H1 (cell line): ENCODE results near the gene SND1. TPM values are rescaled to one million over a fixed set of nuclear protein-coding genes. Genes with fewer than 3 reads are reported as not detected.

Experiments used
- CTCF ChIA-PET: fragments of 300-600 bp; sonication (Branson Sonifier 250); formaldehyde crosslinking; loops from one replicate; lab custom pipeline; 2021; ENCODE audit not compliant: partially characterized antibody; lab: Charles Lee
- POLR2A ChIA-PET: fragments of 300-600 bp; sonication (Branson Sonifier 250); formaldehyde crosslinking; loops from one replicate; lab custom pipeline; 2021; ENCODE audit warnings: inconsistent platforms; ENCODE audit not compliant: partially characterized antibody; lab: Charles Lee
- DNase-seq, 2 experiments: peaks; one replicate each; pipeline versions ENCODE4 v3.0.0 to v3.0.0-alpha.2; 2010 to 2022; ENCODE audit warnings: low spot score in 2 of 2, low read depth in 1 of 2, mixed read lengths in 1 of 2
- FAIRE-seq: peaks from 2 replicates; lab custom pipeline; 2011; peaks lifted over from hg19 to GRCh38; lab: Jason Lieb, UNC
- H2AFZ ChIP-seq: 2 replicates; pipeline ENCODE4 v1.8.1; 2012; ENCODE audit warnings: low read length, inconsistent platforms
- H2AK5ac ChIP-seq: 2 replicates; pipeline ENCODE4 v1.6.1; 2013; ENCODE audit warnings: low read depth, low read length
- H2BK120ac ChIP-seq: replicated peaks from 2 replicates; pipeline ENCODE3; 2013; ENCODE audit warnings: low read depth, low read length, inconsistent platforms
- H2BK12ac ChIP-seq: 2 replicates; pipeline ENCODE4 v1.6.1; 2013; ENCODE audit warnings: low read depth, low read length
- H2BK15ac ChIP-seq: 2 replicates; pipeline ENCODE4 v1.6.1; 2013; ENCODE audit warnings: low read length
- H2BK20ac ChIP-seq: 2 replicates; pipeline ENCODE4 v1.6.1; 2013; ENCODE audit warnings: low read length
- H2BK5ac ChIP-seq: 2 replicates; pipeline ENCODE4 v1.6.1; 2013; ENCODE audit warnings: low read depth, low read length
- H3K14ac ChIP-seq: 2 replicates; pipeline ENCODE4 v1.6.1; 2013; ENCODE audit warnings: inconsistent platforms; ENCODE audit not compliant: insufficient read length
- H3K18ac ChIP-seq: 2 replicates; pipeline ENCODE4 v1.6.1; 2013; ENCODE audit warnings: low read length; ENCODE audit errors: extremely low read depth
- H3K23ac ChIP-seq: 2 replicates; pipeline ENCODE4 v1.6.1; 2013; ENCODE audit warnings: inconsistent platforms; ENCODE audit not compliant: insufficient read length
- H3K23me2 ChIP-seq: 2 replicates; pipeline ENCODE4 v1.6.1; 2013; ENCODE audit warnings: low read depth, low read length
- H3K27ac ChIP-seq: 2 replicates; pipeline ENCODE4 v1.6.1; 2011; ENCODE audit warnings: low read depth, low read length, inconsistent platforms
- H3K27me3 ChIP-seq, 4 experiments: replicated peaks in 1 of 4; 1 replicate in 1 of 4; 2 replicates in 3 of 4; pipeline versions ENCODE4 v1.6.1 to v1.8.1; 2011 to 2013; ENCODE audit warnings: low read length in 3 of 4, mild to moderate bottlenecking in 3 of 4, inconsistent platforms in 2 of 4, mixed read lengths in 2 of 4, moderate library complexity in 1 of 4; ENCODE audit not compliant: control insufficient read depth in 3 of 4, insufficient read depth in 3 of 4; ENCODE audit errors: extremely low read depth in 1 of 4
- H3K36me3 ChIP-seq, 4 experiments: 2 replicates each; pipeline versions ENCODE4 v1.6.1 to v1.8.1; 2011 to 2013; ENCODE audit warnings: mild to moderate bottlenecking in 4 of 4, low read length in 3 of 4, moderate library complexity in 2 of 4, control low read depth in 1 of 4, inconsistent platforms in 1 of 4; ENCODE audit not compliant: insufficient read depth in 4 of 4, control insufficient read depth in 2 of 4
- H3K4ac ChIP-seq: replicated peaks from 2 replicates; pipeline ENCODE3; 2013; ENCODE audit warnings: low read length, low read depth, mixed read lengths, inconsistent platforms; ENCODE audit not compliant: insufficient read length
- H3K4me1 ChIP-seq, 4 experiments: replicated peaks in 1 of 4; 1 replicate in 1 of 4; 2 replicates in 3 of 4; pipeline versions ENCODE4 v1.6.1 to v1.8.1; 2011 to 2013; ENCODE audit warnings: low read length in 3 of 4, inconsistent platforms in 2 of 4, mixed read lengths in 1 of 4; ENCODE audit not compliant: insufficient read depth in 4 of 4, control insufficient read depth in 3 of 4
- H3K4me2 ChIP-seq, 2 experiments: 2 replicates each; pipeline versions ENCODE4 v1.6.1 to v1.8.1; 2011 to 2013; ENCODE audit warnings: low read depth in 2 of 2, low read length in 2 of 2, control low read depth in 1 of 2, inconsistent platforms in 1 of 2, mild to moderate bottlenecking in 1 of 2; ENCODE audit not compliant: insufficient read depth in 1 of 2
- H3K4me3 ChIP-seq, 4 experiments: fragments of 200-600, 300-600 bp in 1 of 4; sonication (generic), shearing (Covaris generic), sonication (Bioruptor Twin) in 1 of 4; 2 replicates each; pipeline versions ENCODE4 v1.5.1 to v1.8.1; 2011 to 2016; ENCODE audit warnings: low read length in 4 of 4, low read depth in 3 of 4, control low read depth in 2 of 4, inconsistent platforms in 2 of 4, mild to moderate bottlenecking in 2 of 4, mixed read lengths in 1 of 4, moderate library complexity in 1 of 4; ENCODE audit not compliant: insufficient read depth in 2 of 4; ENCODE audit errors: extremely low read depth in 1 of 4
- H3K56ac ChIP-seq: replicated peaks from 2 replicates; pipeline ENCODE3; 2013; ENCODE audit warnings: low read depth, mild to moderate bottlenecking, mixed read lengths, low read length, inconsistent platforms; ENCODE audit not compliant: insufficient read length
- H3K79me1 ChIP-seq: 2 replicates; pipeline ENCODE4 v1.6.1; 2013; ENCODE audit warnings: low read depth, low read length, control low read depth
- H3K79me2 ChIP-seq, 2 experiments: 2 replicates each; pipeline versions ENCODE4 v1.6.1 to v1.8.1; 2012 to 2013; ENCODE audit warnings: low read length in 2 of 2, mild to moderate bottlenecking in 2 of 2, inconsistent platforms in 1 of 2; ENCODE audit not compliant: insufficient read depth in 2 of 2, control insufficient read depth in 1 of 2
- H3K9ac ChIP-seq, 4 experiments: replicated peaks in 1 of 4; 1 replicate in 1 of 4; 2 replicates in 3 of 4; pipeline versions ENCODE4 v1.6.1 to v1.8.1; 2011 to 2013; ENCODE audit warnings: low read depth in 3 of 4, low read length in 3 of 4, control low read depth in 2 of 4, mild to moderate bottlenecking in 2 of 4, moderate library complexity in 2 of 4, inconsistent platforms in 1 of 4; ENCODE audit errors: extremely low read depth in 1 of 4
- H3K9me3 ChIP-seq, 2 experiments: 2 replicates each; pipeline versions ENCODE4 v1.6.1 to v1.8.1; 2012 to 2013; ENCODE audit warnings: mild to moderate bottlenecking in 2 of 2, moderate library complexity in 2 of 2, control low read depth in 1 of 2, inconsistent platforms in 1 of 2, low read depth in 1 of 2, low read length in 1 of 2, mixed read lengths in 1 of 2; ENCODE audit not compliant: insufficient read depth in 2 of 2
- H4K20me1 ChIP-seq, 2 experiments: replicated peaks in 1 of 2; 2 replicates each; pipeline versions ENCODE3 to v1.8.1; 2011 to 2013; ENCODE audit warnings: inconsistent platforms in 2 of 2, low read length in 2 of 2, mild to moderate bottlenecking in 1 of 2; ENCODE audit not compliant: insufficient read depth in 2 of 2, control insufficient read depth in 1 of 2
- H4K5ac ChIP-seq: 2 replicates; pipeline ENCODE4 v1.6.1; 2013; ENCODE audit warnings: low read length, low read depth, mixed read lengths, inconsistent platforms; ENCODE audit not compliant: insufficient read length
- H4K8ac ChIP-seq: 2 replicates; pipeline ENCODE4 v1.8.0; 2013; ENCODE audit warnings: mild to moderate bottlenecking, moderate library complexity, low read length, inconsistent platforms; ENCODE audit not compliant: insufficient read depth; ENCODE audit errors: extremely low read depth
- H4K91ac ChIP-seq: replicated peaks from 2 replicates; pipeline ENCODE3; 2013; ENCODE audit warnings: low read length, mixed read lengths, inconsistent platforms; ENCODE audit not compliant: insufficient read length
- CBX8 ChIP-seq: fragments of 300-800, 300-1000 bp; sonication (generic); IDR thresholded peaks from 2 replicates; pipeline ENCODE4 v1.7.1; 2016; ENCODE audit warnings: low read depth, low read length, borderline replicate concordance
- HDAC2 ChIP-seq, 2 experiments: fragments of 300-600 bp in 1 of 2; sonication (generic) in 1 of 2; IDR thresholded peaks; 2 replicates each; pipeline ENCODE4 v1.6.1; 2011 to 2012; ENCODE audit warnings: low read depth in 2 of 2, low read length in 2 of 2, mild to moderate bottlenecking in 2 of 2, moderate library complexity in 2 of 2, borderline replicate concordance in 1 of 2, inconsistent platforms in 1 of 2
- NRF1 ChIP-seq: IDR thresholded peaks from 2 replicates; pipeline ENCODE4 v1.6.1; 2011; ENCODE audit warnings: mild to moderate bottlenecking, low read depth, low read length, improper control_type of control experiment
- PHF8 ChIP-seq: fragments of 200-600 bp; sonication (generic); conservative IDR thresholded peaks from 2 replicates; pipeline ENCODE4 v1.7.1; 2012; ENCODE audit warnings: low read depth, mild to moderate bottlenecking, inconsistent platforms, low read length, moderate library complexity
- POLR2A ChIP-seq, 2 experiments: IDR thresholded peaks; 1 replicate in 1 of 2; 2 replicates in 1 of 2; pipeline ENCODE4 v1.6.1; 2011; ENCODE audit warnings: low read depth in 2 of 2, low read length in 2 of 2, mild to moderate bottlenecking in 2 of 2; ENCODE audit errors: control extremely low read depth in 1 of 2
- POU5F1 ChIP-seq: IDR thresholded peaks from 2 replicates; pipeline ENCODE4 v1.6.1; 2011; ENCODE audit warnings: low read depth, mild to moderate bottlenecking, low read length, moderate library complexity
- SP1 ChIP-seq: IDR thresholded peaks from 2 replicates; pipeline ENCODE4 v1.6.1; 2011; ENCODE audit warnings: low read depth, low read length
- USF2 ChIP-seq: IDR thresholded peaks from 2 replicates; pipeline ENCODE4 v1.6.1; 2011; ENCODE audit warnings: low read length, improper control_type of control experiment
- WGBS, 2 experiments: shearing (Covaris generic) in 1 of 2; methylation state at CpG; one replicate each; pipeline versions ENCODE4 v1.1.6 to v1.1.7; 2013 to 2015; ENCODE audit warnings: low lambda C conversion rate in 2 of 2, mixed read lengths in 2 of 2, inconsistent platforms in 1 of 2, low coverage in 1 of 2, missing lambda C conversion rate in 1 of 2; ENCODE audit not compliant: insufficient replicate concordance in 2 of 2, insufficient coverage in 1 of 2, insufficient read length in 1 of 2; ENCODE audit errors: extremely low coverage in 1 of 2, missing lambda C conversion rate in 1 of 2; 5-methylcytosine and 5-hydroxymethylcytosine counted together
- polyA plus RNA-seq, 7 experiments: library from polyadenylated mRNA; depleted of rRNA in 3 of 7; stranded (reverse) in 5 of 7; unstranded in 2 of 7; fragments of >200 nt in 5 of 7; fragments of 200-250 nt in 2 of 7; gene quantifications; 1 replicate in 5 of 7; 2 replicates in 1 of 7; 4 replicates in 1 of 7; pipeline versions ENCODE4 v1.2.1 to v1.2.3, GENCODE V29; 2011 to 2013; ENCODE audit warnings: missing spikeins in 2 of 7, mixed read lengths in 2 of 7
- total RNA-seq: library from RNA; stranded (reverse); fragmentation: NEBNext Ultra II Directional; extraction: Animal tissue kit (Norgen Biotek cat#: 25700); gene quantifications from 2 replicates; pipeline ENCODE4 v1.2.1, GENCODE V29; 2021
- TF ChIP-seq, protein P1 (sequence below): IDR thresholded peaks from 2 replicates; pipeline ENCODE4 v1.6.1; 2012; ENCODE audit warnings: low read length, inconsistent platforms

Gene SND1
- total and polyA plus RNA-seq, 2 of the 8 experiments (the other 6 are each of a cell fraction or from before 2014, with no cell fraction given): 122 to 290 TPM

- H2BK5ac ChIP-seq: no peak overlapping the region
- H3K4me2 ChIP-seq: no peak overlapping the region
- ChIA-PET CTCF (interaction anchor here (0.6 kb wide), 1 partner anchor 9 kb away, joined by 4 read pairs; no protein-coding TSS in a partner anchor), POLR2A (interaction anchor here (1.8 kb wide), 1 partner anchor 31 kb away, joined by 7 read pairs; the partner anchor contains the start of gene SND1)
- no peak overlapping the region for H2BK15ac ChIP-seq
- DNase-seq (no peak), FAIRE-seq (no peak)
- 66% methylated on average over 2 of the region's 2 CpGs; no CpG with 5 or more reads in 1 of the 2 experiments for WGBS, 2 experiments
- no peak overlapping the region for H3K23ac ChIP-seq
- no peaks in the 10 kb centered on the region for H4K20me1 ChIP-seq
- H2AK5ac ChIP-seq: no peak overlapping the region
- peaks cover 3% of the 10 kb centered on the region; the same call in 1 of the 2 replicates for H3K23me2 ChIP-seq
- no peak overlapping the region for H3K4me3 ChIP-seq
- no peak overlapping the region for H4K5ac ChIP-seq
- H3K14ac ChIP-seq: no peak overlapping the region
- no peaks in the 10 kb centered on the region for H3K9me3 ChIP-seq
- no peak overlapping the region for H2AFZ ChIP-seq
- no peak overlapping the region for H3K18ac ChIP-seq
- H3K79me2 ChIP-seq: peaks cover 3 to 86% of the 10 kb centered on the region in 2 experiments; a peak in 3 of 4 replicates
- H2BK120ac ChIP-seq: no peak overlapping the region
- peaks cover 0 to 8% (median 8%) of the 10 kb centered on the region in 4 experiments; a peak in 3 of 8 replicates for H3K36me3 ChIP-seq
- no peak overlapping the region for H3K9ac ChIP-seq
- H3K56ac ChIP-seq: no peak overlapping the region
- H2BK20ac ChIP-seq: no peak overlapping the region
- H3K27me3 ChIP-seq: no peaks in the 10 kb centered on the region
- H3K4me1 ChIP-seq: peaks cover 10 to 51% (median 25%) of the 10 kb centered on the region in 4 experiments
- no peak for TF ChIP-seq POLR2A (IDR thresholded peaks at IDR 0.05; ENCODE audit: control extremely low read depth in 1 of 2, low read depth in 2 of 2, low read length in 2 of 2)
- no peak for TF ChIP-seq USF2
- TF ChIP-seq POU5F1: no peak
- TF ChIP-seq SP1: no peak
- no peak for TF ChIP-seq CBX8
- TF ChIP-seq HDAC2 (IDR thresholded peaks at IDR 0.05; ENCODE audit: borderline replicate concordance in 1 of 2, low read depth in 2 of 2, low read length in 2 of 2): no peak
- TF ChIP-seq PHF8: no peak
- TF ChIP-seq NRF1: no peak
- TF ChIP-seq, protein P1, sequence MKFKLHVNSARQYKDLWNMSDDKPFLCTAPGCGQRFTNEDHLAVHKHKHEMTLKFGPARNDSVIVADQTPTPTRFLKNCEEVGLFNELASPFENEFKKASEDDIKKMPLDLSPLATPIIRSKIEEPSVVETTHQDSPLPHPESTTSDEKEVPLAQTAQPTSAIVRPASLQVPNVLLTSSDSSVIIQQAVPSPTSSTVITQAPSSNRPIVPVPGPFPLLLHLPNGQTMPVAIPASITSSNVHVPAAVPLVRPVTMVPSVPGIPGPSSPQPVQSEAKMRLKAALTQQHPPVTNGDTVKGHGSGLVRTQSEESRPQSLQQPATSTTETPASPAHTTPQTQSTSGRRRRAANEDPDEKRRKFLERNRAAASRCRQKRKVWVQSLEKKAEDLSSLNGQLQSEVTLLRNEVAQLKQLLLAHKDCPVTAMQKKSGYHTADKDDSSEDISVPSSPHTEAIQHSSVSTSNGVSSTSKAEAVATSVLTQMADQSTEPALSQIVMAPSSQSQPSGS: no peak
- no peak overlapping the region for H3K27ac ChIP-seq
- H3K79me1 ChIP-seq: no peaks in the 10 kb centered on the region
- no peak overlapping the region for H4K8ac ChIP-seq
- H4K91ac ChIP-seq: no peak overlapping the region
- H3K4ac ChIP-seq: no peak overlapping the region
- no peak overlapping the region for H2BK12ac ChIP-seq
Measured at GRCh38 chr7:127682140-127682539, 30.1 kb downstream of the SND1 start.
